HL-60 (cell line): ENCODE data around the gene P3H2.

ENCODE experiments used
- DNase-seq, 2 experiments: peaks; one replicate each; pipeline ENCODE4 v3.0.0-alpha.2; 2010 to 2020; ENCODE audit warnings: low read depth in 1 of 2, low spot score in 1 of 2
- H3K27ac ChIP-seq: fragments of 250-450 bp; sonication (Bioruptor Pico); replicated peaks from 2 replicates; pipeline ENCODE4 v1.5.1; 2020; ENCODE audit warnings: mild to moderate bottlenecking, moderate library complexity
- H3K27me3 ChIP-seq: fragments of 250-450 bp; sonication (Bioruptor Pico); 2 replicates; pipeline ENCODE4 v1.5.1; 2021; ENCODE audit warnings: mild to moderate bottlenecking, moderate library complexity; ENCODE audit not compliant: insufficient read depth, poor library complexity, severe bottlenecking
- H3K4me3 ChIP-seq: replicated peaks from 2 replicates; pipeline ENCODE4 v1.5.1; 2011; ENCODE audit warnings: mild to moderate bottlenecking, control low read depth, low read length; ENCODE audit not compliant: insufficient read depth
- GABPA ChIP-seq: IDR thresholded peaks from 2 replicates; pipeline ENCODE4 v1.6.1; 2012; ENCODE audit warnings: low read depth
- POLR2AphosphoS5 ChIP-seq: IDR thresholded peaks from 2 replicates; pipeline ENCODE4 v1.6.1; 2012; ENCODE audit warnings: low read depth
- SPI1 ChIP-seq: IDR thresholded peaks from 2 replicates; pipeline ENCODE4 v1.6.1; 2012; ENCODE audit warnings: low read depth, mild to moderate bottlenecking, borderline replicate concordance
- TF ChIP-seq, protein P1 (sequence below): IDR thresholded peaks from 2 replicates; pipeline ENCODE4 v1.6.1; 2012; ENCODE audit warnings: low read depth; ENCODE audit not compliant: insufficient replicate concordance
- TF ChIP-seq, protein P2 (sequence below): IDR thresholded peaks from one replicate; pipeline ENCODE4 v1.5.1; 2011; ENCODE audit warnings: low read length, control low read depth, inconsistent platforms; ENCODE audit not compliant: insufficient read depth

P3H2 gene

DNA sequence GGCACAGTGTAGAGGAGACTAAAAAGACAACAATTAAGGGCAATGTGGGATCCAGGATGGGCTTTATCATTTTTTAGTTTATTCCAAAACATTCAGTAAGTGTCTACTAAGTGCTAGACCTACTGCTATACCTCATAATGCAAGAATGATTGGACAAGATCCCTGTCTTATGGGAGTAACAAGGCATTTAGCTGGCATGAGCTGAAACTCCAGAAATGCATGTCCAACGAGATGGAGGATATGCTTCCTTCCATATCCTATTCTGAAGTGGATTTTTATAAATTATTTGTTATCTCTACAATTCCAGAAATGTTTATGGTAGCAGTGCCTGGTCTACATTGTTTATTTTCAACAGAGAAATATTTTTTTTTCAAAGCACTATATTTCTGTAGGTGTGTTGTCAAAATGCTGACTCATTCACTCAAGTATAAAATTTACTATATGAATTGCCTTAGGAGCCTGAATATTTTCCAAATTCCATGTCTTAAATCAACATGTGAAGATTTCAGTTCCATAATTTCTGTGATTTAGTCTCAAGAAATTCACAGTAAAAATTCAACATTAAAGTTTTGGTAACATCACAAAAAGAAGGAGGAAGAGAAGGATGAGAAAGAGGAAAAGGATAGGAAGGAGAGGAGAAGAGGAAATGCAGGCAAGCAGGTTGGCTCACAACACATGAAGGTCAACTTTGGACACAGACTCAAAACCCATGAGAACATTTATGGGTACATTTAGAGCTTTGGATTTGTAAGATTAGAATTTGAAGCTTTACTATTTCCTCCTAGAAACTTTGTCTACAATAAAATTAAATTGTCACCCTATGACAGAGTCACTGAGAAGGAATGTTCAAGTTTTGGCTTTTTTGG is 88.6 kb downstream of the P3H2 start:
- H3K27me3 ChIP-seq = no peaks in the 10 kb centered on the region
- TF ChIP-seq, protein P1, sequence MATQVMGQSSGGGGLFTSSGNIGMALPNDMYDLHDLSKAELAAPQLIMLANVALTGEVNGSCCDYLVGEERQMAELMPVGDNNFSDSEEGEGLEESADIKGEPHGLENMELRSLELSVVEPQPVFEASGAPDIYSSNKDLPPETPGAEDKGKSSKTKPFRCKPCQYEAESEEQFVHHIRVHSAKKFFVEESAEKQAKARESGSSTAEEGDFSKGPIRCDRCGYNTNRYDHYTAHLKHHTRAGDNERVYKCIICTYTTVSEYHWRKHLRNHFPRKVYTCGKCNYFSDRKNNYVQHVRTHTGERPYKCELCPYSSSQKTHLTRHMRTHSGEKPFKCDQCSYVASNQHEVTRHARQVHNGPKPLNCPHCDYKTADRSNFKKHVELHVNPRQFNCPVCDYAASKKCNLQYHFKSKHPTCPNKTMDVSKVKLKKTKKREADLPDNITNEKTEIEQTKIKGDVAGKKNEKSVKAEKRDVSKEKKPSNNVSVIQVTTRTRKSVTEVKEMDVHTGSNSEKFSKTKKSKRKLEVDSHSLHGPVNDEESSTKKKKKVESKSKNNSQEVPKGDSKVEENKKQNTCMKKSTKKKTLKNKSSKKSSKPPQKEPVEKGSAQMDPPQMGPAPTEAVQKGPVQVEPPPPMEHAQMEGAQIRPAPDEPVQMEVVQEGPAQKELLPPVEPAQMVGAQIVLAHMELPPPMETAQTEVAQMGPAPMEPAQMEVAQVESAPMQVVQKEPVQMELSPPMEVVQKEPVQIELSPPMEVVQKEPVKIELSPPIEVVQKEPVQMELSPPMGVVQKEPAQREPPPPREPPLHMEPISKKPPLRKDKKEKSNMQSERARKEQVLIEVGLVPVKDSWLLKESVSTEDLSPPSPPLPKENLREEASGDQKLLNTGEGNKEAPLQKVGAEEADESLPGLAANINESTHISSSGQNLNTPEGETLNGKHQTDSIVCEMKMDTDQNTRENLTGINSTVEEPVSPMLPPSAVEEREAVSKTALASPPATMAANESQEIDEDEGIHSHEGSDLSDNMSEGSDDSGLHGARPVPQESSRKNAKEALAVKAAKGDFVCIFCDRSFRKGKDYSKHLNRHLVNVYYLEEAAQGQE = no peak
- no peak for TF ChIP-seq GABPA
- no peak for TF ChIP-seq POLR2AphosphoS5
- H3K27ac ChIP-seq = no peak overlapping the region
- DNase-seq = no peak
- no peak overlapping the region for H3K4me3 ChIP-seq

DNA sequence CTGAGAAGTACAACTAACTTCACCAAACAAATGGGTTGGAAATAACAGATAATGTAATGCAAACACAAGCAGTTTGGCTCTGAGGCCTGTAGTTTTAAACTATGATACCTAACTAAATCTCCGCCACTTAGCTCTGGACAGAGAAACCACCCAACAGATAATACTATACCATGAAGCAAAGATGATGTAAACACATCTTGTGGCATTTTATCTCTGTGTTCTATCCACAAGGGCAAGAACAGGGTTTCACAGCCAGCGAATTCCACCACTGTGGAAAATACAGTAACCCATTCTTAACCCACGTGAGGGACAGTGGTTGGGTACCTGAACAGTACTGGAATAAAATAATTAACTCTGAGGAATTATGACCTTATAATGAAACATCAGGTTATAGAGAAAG is 93.6 kb downstream of the P3H2 start:
- H3K27me3 ChIP-seq = no peaks in the 10 kb centered on the region
- no peak overlapping the region for H3K4me3 ChIP-seq
- TF ChIP-seq GABPA (no peak), POLR2AphosphoS5 (no peak), SPI1 (no peak)
- TF ChIP-seq, protein P2, sequence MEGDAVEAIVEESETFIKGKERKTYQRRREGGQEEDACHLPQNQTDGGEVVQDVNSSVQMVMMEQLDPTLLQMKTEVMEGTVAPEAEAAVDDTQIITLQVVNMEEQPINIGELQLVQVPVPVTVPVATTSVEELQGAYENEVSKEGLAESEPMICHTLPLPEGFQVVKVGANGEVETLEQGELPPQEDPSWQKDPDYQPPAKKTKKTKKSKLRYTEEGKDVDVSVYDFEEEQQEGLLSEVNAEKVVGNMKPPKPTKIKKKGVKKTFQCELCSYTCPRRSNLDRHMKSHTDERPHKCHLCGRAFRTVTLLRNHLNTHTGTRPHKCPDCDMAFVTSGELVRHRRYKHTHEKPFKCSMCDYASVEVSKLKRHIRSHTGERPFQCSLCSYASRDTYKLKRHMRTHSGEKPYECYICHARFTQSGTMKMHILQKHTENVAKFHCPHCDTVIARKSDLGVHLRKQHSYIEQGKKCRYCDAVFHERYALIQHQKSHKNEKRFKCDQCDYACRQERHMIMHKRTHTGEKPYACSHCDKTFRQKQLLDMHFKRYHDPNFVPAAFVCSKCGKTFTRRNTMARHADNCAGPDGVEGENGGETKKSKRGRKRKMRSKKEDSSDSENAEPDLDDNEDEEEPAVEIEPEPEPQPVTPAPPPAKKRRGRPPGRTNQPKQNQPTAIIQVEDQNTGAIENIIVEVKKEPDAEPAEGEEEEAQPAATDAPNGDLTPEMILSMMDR = no peak
- TF ChIP-seq, protein P1 = no peak
- DNase-seq = no peak
- H3K27ac ChIP-seq = no peak overlapping the region

DNA sequence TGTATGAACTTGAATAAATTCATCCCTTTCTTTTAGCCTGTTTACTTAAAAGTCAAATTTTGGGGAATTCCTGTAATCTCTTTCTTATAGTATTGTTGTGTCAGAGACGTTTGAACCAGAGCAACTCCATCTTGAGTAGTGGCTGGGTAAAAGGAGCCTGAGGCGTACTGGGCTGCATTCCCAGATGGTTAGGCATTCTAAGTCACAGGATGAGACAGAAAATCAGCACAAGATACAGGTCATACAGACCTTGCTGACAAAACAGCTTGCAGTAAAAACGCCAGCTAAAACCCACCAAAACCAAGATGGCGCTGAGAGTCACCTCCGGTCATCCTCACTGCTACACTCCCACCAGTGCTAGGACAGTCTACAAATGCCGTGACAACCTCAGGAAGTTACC is 94.5 kb downstream of the P3H2 start:
- DNase-seq = no peak
- Histone ChIP-seq H3K27me3 (no peaks in the 10 kb centered on the region), H3K27ac (no peak overlapping the region), H3K4me3 (no peak overlapping the region)
- TF ChIP-seq POLR2AphosphoS5 (no peak), SPI1 (no peak), GABPA (no peak)
- TF ChIP-seq, protein P2 = no peak
- TF ChIP-seq, protein P1 = no peak
